ENCODE measurements around the gene IGF2BP1.
"Not testable (repeated sequence)": the region's sequence is repeated elsewhere in the genome, so short reads cannot be mapped to it uniquely, and the experiment has no call there.

IGF2BP1 gene

GRCh38 chr17:49055181-49055927 lies 58.2 kb downstream of the IGF2BP1 start:
- no peak for FAIRE-seq

GRCh38 chr17:49061524-49061943 lies 64.3 kb downstream of the IGF2BP1 start:
- no peak for FAIRE-seq

- FAIRE-seq: no peak
Measured at GRCh38 chr17:49063652-49064051, 66.5 kb downstream of the IGF2BP1 start.

DNA sequence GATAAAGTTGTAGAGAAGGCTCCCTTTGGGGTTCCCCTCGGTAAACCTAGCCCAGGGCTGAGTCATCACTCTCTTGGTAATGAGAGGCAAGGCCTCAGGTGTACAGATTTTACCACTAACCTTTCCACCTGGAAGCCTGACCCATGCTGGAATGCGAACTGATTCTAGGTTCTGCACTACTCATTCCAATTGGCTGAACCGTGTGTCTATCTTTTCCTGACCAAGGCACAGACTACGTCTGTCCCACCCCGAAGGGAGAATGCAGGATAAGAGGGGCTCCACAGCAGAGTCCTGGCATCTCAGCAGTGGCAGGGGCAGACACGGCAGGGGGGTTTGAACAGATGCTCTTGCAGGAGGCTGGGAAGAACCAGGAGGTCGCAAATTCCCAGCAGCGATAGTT lies 70.0 kb downstream of the IGF2BP1 start:
- FAIRE-seq: no peak

- no peak for FAIRE-seq
Measured at GRCh38 chr17:49069585-49070273, 72.5 kb downstream of the IGF2BP1 start.

DNA sequence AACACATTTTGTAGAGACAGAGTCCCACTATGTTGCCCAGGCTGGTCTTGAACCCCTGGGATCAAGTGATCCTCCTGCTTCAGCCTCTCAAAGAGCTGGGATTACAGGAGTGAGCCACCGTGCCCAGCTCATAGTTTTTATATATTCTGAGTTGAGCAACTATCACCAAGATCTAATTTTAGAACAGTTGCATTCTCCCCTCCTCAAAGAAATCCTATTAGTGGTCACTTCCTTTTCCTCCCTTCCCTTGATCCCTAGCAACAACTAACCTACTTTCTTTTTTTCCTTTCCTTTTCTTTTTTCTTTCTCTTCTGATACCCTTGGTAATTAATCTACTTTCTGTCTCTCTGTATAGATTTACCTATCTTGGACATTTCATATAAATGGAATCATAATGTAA lies 73.9 kb downstream of the IGF2BP1 start:
- FAIRE-seq: no peak

- FAIRE-seq: no peak
Measured at GRCh38 chr17:49074851-49075540, 77.8 kb downstream of the IGF2BP1 start.

DNA sequence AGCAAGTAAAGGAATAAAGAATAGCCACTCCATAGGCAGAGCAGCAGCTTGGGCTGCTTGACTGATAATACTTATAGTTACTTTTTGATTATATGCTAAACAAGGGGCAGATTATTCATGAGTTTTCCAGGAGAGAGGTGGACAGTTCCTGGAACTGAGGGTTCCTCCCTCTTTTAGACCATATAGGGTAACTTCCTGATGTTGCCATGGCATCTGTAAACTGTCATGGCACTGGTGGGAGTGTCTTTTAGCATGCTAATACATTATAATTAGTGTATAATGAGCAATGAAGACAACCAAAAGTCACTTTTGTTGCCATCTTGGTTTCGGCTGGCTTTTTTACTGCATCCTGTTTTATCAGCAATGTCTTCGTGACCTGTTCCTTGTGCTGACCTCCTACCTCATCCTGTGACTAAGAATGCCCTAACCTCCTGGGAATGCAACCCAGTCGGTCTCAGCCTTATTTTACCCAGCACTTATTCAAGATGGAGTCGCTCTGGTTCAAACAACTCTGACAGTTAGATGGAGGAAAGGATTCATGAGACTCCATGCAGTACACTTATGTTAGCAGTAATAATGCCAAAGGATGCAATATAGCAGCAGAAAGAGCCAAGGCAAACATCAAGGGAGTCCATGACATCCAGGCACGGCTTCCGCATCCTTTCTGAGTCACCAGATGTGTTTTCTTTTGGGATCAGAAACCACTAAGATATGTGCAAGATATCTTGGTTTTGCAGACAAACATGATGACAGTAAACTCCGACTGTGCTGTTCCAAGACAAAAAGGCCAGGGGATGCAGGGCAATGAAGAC lies 79.6 kb downstream of the IGF2BP1 start:
- FAIRE-seq: no peak

DNA sequence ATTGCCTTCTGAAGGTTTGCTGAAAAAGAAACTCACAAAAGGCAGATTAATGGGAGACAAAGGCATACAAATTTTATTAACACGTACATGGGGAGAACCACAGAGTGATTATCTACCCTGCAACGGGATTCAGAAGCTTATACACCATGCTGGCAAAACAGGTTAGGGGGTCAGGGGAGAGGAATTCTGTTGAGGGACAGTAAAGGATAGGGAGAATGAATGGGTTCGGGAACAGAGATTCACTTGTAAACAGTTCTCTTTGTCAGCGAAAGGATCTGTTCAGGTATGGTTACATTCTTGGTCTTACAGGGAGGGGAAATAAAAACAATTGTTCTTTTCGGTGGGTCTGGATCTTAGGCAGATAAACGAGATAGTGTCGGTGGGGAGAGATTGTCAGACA lies 81.1 kb downstream of the IGF2BP1 start:
- FAIRE-seq: no peak

GRCh38 chr17:49079840-49080663 lies 82.9 kb downstream of the IGF2BP1 start:
- no peak for FAIRE-seq

GRCh38 chr17:49082231-49082630 lies 85.0 kb downstream of the IGF2BP1 start:
- FAIRE-seq: no peak

DNA sequence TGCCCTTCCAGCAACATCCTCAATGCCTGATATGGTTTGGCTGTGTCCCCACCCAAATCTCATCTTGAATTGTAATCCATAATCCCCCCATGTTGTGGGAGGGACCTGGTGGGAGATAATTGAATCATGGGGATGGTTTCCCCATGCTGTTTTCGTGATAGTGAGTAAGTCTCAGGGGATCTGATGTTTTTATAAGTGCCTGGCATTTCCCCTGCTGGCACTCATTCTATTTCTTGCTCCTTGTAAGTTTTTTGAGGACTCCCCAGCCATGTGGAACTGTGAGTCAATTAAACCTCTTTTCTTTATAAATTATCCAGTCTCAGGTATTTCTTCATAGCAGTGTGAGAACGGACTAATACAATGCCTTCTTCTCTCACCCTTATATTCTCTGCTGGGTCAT lies 87.9 kb downstream of the IGF2BP1 start:
- not testable (repeated sequence) for FAIRE-seq

GRCh38 chr17:49085565-49086315 lies 88.6 kb downstream of the IGF2BP1 start:
- FAIRE-seq: no peak

- no peak for FAIRE-seq
Measured at GRCh38 chr17:49086316-49086605, 89.1 kb downstream of the IGF2BP1 start.

DNA sequence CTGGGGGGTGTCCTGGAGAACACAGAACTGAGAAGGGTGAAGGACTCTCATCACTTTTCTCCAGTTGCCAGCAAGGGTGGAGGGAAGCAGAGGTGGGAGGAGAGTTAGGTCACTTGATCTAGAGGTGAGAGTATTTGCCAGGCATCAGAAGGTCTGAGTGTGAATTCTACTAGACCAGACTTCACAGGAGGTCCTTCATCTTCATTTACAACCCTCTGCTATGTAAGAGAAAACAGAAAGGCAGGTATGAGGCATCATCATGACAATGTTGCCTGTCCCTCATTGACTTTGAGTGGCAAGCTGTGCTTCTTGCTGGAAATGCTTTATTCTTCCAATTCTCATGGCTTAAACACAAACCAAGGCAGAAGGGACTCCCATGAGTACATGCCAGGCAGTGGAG lies 89.5 kb downstream of the IGF2BP1 start:
- no peak for FAIRE-seq

GRCh38 chr17:49089094-49089493 lies 91.9 kb downstream of the IGF2BP1 start:
- no peak for FAIRE-seq

DNA sequence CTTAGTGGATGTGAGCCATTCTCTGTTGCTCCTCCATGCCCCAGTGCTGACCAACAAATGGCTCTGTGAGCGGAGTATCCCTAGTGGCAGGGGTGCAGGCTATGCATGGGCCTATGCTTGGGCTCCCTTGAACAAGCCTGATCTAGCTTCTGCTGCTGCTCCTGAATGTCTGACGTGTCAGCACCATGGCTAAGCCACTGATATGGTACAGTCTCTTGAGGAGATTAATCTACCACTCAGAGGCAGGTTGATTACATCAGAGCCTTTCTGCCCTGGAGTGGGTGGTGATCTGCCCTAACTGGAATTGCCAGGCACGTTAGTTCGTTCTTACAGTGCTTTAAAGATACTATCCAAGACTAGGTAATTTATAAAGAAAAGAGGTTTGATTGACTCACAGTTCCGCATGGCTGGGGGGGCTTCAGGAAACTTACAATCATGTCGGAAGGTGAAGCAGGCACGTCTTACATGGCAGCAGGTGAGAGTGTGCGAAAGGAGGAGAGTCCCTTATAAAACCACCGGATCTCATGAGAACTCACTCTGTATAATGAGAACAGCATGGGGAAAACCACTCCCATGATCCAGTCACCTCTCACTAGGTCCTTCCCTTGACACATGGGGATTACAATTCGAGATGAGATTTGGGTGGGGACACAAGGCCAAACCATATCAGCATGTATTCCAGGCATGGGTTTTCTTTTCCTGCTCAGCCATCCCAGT lies 93.9 kb downstream of the IGF2BP1 start:
- no peak for FAIRE-seq

GRCh38 chr17:49093131-49093530 lies 95.9 kb downstream of the IGF2BP1 start:
- no peak for FAIRE-seq

- FAIRE-seq: no peak
Measured at GRCh38 chr17:49100601-49101000, 103.4 kb downstream of the IGF2BP1 start.

GRCh38 chr17:49101054-49101534 lies 103.9 kb downstream of the IGF2BP1 start:
- FAIRE-seq: no peak

DNA sequence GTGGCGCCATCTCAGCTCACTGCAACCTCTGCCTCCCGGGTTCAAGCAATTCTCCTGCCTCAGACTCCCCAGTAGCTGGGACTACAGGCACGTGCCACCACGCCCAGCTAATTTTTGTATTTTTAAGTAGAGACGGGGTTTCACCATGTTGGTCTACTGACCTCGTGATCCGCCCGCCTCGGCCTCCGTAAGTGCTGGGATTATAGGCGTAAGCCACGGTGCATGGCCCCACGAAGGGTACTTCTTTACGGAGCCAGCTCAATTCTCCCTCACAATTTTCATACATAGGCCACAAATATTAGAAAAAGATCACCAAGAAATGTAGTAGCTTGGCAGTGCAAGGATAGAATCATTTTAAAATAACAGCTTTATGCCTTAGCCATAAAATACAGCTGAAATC lies 106.2 kb downstream of the IGF2BP1 start:
- FAIRE-seq: not testable (repeated sequence)

All from colon (tissue), 2 donors.